SKM-1 (cell line): Measurements from ENCODE around the gene B3GAT1.
"Not testable (repeated sequence)": the region's sequence is repeated elsewhere in the genome, so short reads cannot be mapped to it uniquely, and the experiment has no call there.

Source experiments
- DNase-seq: peaks from one replicate; lab custom pipeline; 2025; ENCODE audit not compliant: unreplicated experiment; lab: John Stamatoyannopoulos, UW

B3GAT1 gene

GRCh38 chr11:134412203-134413042 lies at the start of gene B3GAT1:
B3GAT1 (minus strand) TSS chr11:134412242; CDS start chr11:134387659, 24,583 bp downstream.
- no peak for DNase-seq

- DNase-seq: no peak
Observed at GRCh38 chr11:134461621-134462020, 49.6 kb upstream of the B3GAT1 start.

- DNase-seq: no peak
Observed at GRCh38 chr11:134460881-134461280, 48.8 kb upstream of the B3GAT1 start.

GRCh38 chr11:134460062-134460561 lies 48.1 kb upstream of the B3GAT1 start:
- DNase-seq: no peak

- DNase-seq: no peak
Observed at GRCh38 chr11:134459246-134460061, 47.4 kb upstream of the B3GAT1 start.

- DNase-seq: not testable (repeated sequence)
Observed at GRCh38 chr11:134457411-134458007, 45.5 kb upstream of the B3GAT1 start.

GRCh38 chr11:134455516-134455915 lies 43.5 kb upstream of the B3GAT1 start:
- DNase-seq: no peak

- no peak for DNase-seq
Observed at GRCh38 chr11:134454146-134454690, 42.2 kb upstream of the B3GAT1 start.

- DNase-seq: no peak
Observed at GRCh38 chr11:134453441-134453840, 41.4 kb upstream of the B3GAT1 start.

- DNase-seq: no peak
Observed at GRCh38 chr11:134452838-134453155, 40.8 kb upstream of the B3GAT1 start.

- no peak for DNase-seq
Observed at GRCh38 chr11:134452026-134452837, 40.2 kb upstream of the B3GAT1 start.

GRCh38 chr11:134450186-134450585 lies 38.1 kb upstream of the B3GAT1 start:
- DNase-seq: no peak

GRCh38 chr11:134449713-134450112 lies 37.7 kb upstream of the B3GAT1 start:
- no peak for DNase-seq

- no peak for DNase-seq
Observed at GRCh38 chr11:134449051-134449450, 37.0 kb upstream of the B3GAT1 start.

GRCh38 chr11:134447696-134448095 lies 35.7 kb upstream of the B3GAT1 start:
- DNase-seq: no peak

GRCh38 chr11:134445601-134446325 lies 33.7 kb upstream of the B3GAT1 start:
- no peak for DNase-seq

- not testable (repeated sequence) for DNase-seq
Observed at GRCh38 chr11:134444160-134445108, 32.4 kb upstream of the B3GAT1 start.

- DNase-seq: no peak
Observed at GRCh38 chr11:134443246-134443645, 31.2 kb upstream of the B3GAT1 start.

GRCh38 chr11:134442246-134442645 lies 30.2 kb upstream of the B3GAT1 start:
- DNase-seq: no peak
